Body of pancreas (tissue), 4 donors: Measurements from ENCODE around the gene IGF2BP2.

Experiments used
- CTCF ChIP-seq, 7 experiments: fragments of 450-650 bp in 4 of 7; fragments of 200-600 bp in 3 of 7; sonication (generic) in 3 of 7; IDR thresholded peaks; one replicate each; pipeline ENCODE4 v1.5.1; 2016 to 2019; ENCODE audit warnings: antibody characterized with exemption in 7 of 7
- POLR2A ChIP-seq, 3 donors: fragments of 450-650 bp; IDR thresholded peaks; one replicate each; pipeline ENCODE4 v1.6.1; 2016; ENCODE audit warnings: antibody characterized with exemption in 3 of 3, mild to moderate bottlenecking in 2 of 3

- peak; percentile 87 to 95 (median 91) for TF ChIP-seq CTCF (IDR thresholded peaks at IDR 0.05)
- no peak for TF ChIP-seq POLR2A (IDR thresholded peaks at IDR 0.05)
Measured at GRCh38 chr3:185659942-185660921, 164.6 kb downstream of the IGF2BP2 start.
